Superior temporal gyrus (tissue), 1 donor: ENCODE data around the gene LCE1E.

Source experiments
- DNase-seq: peaks from one replicate; pipeline ENCODE4 v3.0.0-alpha.2; 2016; ENCODE audit errors: extremely low spot score

Gene LCE1E, protein sequence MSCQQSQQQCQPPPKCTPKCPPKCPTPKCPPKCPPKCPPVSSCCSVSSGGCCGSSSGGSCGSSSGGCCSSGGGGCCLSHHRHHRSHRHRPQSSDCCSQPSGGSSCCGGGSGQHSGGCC

DNA sequence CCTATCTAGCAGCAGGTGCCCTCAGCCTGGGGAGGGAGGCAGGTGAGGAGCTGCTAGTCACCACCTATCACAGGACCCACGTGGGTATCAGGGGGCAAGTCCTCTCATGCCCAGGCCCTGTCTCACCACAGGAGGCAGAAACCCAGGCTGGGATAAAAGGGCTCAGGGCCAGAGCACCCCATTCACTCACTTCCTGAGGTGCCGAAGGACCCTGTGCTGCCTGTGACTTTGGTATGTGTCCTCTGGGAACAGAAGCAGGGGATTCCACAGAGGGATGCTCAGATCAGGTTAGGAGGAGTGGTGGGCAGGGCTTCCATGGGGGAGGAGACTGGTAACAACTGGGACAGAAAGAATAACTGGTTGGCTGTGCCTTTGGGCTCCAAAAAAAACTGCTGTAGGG lies at the start of gene LCE1E:
Gene LCE1E (plus strand): TSS at position 181 of the 400 bp plus-strand sequence. CDS start 1,043 bp downstream, outside the sequence.
- DNase-seq, result no peak

DNA sequence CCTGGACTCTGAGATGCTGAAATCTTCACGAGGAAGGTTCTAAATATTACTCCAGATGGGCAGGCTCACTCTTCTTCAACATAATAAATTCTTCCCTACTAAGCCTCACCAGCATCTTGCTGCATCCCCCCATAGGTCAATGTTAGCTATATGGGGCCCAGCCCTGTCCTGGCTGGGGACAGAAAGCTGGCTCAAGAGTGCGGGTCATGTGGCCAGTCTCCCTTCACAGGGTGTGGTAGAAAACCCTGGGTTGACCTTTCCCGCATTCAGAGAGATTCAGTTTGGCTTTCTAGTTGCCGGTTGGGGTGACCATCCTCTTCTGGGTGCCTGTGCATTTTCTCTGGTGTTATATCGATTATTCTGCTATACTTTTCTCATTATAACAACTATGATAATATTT lies 48.1 kb upstream of the LCE1E start:
- no peak for DNase-seq

DNA sequence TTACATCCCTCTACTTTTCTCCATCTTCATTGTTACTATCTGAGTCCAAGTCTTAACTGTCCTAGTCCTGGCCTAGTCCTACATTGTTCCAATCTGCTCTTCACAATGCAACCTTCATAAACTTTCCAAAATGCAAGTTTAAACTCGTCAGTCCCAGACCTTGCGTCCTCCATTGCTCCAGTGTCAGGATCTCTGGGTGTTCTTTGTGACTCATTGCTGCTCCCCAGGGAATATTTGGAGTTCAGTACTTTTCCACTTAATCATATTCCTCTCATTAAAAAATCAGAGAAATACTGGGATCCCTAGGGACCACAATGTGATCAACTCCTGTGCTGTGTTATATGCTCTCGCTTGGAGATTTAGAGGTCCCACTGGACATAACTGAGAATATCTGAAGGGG lies 46.2 kb upstream of the LCE1E start:
- no peak for DNase-seq

DNA sequence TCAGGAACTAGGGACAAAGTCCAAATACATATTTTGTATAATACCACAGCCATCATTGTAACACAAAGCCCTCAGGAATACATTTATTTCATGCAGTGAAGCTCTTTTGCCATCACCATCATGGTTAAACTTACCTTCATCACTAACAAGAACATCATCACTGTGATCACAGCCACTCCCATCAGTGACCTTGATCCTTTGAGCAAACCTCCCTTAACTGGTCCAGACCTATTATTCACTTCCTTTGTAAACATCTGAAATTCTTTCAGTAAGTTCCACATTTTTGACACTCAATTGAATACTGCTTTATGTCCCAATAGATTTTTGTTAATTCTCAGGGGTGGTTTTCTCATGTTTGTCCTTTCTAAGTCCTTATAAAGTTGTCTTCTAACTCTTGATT lies 44.4 kb upstream of the LCE1E start:
- DNase-seq, result no peak

DNA sequence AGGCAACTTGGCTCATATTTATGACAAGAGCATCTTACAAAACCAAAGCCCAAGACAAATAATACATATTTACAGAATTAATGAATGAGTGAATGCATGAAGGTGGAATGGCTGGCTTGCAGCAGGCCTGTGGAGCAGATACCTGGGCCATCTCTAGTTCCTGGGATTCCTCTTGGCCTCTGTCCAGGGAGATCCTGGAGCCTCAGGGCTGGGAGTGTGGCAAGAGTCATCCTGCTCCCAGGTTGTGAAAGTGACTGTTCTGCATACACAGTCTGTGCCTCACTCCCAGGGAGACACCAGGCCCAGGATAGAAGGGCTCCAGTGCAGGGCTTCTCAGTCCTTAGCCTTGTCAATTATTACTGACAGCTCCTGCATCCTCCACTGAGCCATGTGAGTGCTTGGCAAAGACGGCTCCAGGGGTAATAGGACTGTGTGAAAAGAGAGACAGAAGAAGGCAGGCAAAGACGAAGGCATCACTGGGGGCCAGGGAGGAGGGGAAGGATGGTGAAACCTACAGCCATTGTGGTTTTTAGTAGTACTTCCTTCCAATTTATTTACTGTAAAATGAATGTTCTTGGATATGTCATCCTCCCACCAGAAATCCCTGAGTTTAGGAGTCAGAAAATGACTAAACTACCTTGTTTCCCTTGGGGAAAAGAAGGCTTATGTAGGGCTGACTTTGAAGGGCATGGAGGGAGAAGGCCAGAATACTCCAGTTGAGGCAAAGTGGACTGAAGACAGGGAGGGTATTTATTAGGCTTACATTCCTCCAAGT lies 42.5 kb upstream of the LCE1E start:
- no peak for DNase-seq

DNA sequence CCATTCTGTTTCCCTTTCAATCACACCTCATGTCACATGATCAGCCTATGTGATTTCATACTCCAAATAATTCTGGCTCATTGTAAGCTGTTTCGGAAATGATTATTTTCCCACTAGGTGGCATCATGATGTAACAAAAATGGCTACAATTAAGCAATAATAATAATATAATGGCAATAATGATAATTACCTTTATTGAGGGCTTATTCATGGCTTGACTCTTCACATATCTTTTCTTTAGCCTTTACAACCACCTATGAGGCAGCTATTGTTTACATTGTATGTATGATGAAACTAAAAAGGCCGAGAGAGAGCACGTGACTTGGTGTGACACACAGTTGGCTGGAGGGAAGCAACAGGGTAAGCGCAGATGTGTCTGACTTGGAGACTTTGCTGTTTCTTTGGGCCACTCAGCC lies 40.8 kb upstream of the LCE1E start:
- DNase-seq, result no peak

DNA sequence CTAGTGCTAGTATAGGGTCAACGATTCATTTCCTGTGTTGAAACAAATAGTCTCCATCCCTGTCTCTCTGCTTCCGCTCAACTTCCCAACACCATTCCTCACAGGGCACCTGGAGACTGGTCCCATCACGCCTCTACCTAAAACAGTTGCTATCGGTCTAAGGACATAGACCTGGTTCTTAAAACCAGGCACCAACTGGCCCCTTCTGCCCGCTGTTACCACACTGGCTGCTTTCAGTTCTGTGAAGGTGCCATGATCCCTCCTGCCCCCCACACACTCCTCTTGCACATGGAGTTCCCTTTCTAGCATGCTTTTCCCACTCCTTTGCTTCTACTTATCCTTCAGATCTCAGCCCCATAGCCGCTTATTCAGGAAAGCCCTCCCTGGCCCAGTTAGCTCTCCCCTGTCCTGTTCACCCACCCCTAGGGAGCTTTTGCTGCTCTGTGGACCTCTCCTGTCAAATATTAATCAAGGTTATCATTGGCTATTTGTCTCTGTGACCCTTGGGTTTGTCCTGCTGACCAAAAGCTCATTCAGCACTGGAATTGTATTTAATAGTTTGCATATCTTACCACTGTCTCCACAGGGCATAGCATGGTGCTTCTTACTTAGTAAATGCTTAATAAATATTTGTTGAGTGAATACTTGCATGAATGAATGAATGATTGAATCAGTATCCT lies 40.2 kb upstream of the LCE1E start:
- DNase-seq, result no peak

DNA sequence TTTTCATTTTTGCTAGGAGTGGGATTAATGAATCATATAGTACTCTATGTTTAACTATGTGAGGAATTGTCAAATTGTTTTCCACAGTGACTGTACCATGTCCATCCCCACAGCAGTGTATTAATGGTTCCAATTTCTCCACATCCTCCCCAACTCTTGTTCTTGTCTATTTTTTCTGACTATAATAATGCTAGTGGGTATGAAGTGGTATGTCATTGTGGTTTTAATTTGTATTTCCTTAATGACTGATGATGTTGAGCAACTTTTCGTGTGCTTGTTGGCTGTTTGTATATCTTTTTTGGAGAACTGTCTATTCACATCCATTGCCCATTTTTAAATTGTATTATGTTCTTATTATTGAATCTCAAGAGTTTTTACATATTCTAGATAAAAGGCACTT lies 38.2 kb upstream of the LCE1E start:
- no peak for DNase-seq

DNA sequence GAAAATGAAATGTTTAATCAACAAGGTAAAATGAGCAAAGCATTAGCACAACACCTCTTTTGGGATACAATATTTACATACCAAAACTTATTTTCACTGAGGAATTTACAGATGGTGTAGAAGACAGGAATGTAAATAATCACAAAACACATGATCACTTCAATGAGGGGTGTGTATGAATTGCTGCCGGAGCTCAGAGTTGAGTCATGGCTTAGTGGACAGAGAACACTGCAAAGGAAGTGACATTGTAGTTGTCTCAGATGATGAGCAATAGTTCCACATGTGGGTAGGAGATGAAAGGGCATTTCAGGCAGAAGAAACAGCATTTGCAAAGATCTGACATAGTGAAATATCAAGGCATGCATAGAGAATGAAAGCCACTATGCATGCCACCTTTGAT lies 33.8 kb upstream of the LCE1E start:
- DNase-seq, result no peak

DNA sequence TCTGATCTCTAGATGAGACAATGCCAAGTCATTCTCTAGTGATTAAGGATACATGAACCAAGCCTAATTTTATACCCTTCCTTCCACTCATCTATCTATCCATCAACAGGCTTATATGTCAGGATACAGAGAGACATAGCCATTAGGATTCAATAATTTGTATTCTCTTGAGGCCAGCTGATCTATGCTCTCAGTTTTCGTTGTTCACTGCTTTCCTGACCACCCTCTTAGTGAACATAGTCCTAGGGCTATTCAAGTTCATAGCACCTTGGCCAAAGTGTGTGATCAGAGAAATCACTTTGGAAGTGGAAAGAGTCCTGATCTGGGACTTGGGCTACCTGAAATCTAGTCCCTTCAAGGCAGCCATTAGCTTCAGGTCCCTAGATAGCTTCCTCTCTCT lies 32.5 kb upstream of the LCE1E start:
- DNase-seq, result no peak

DNA sequence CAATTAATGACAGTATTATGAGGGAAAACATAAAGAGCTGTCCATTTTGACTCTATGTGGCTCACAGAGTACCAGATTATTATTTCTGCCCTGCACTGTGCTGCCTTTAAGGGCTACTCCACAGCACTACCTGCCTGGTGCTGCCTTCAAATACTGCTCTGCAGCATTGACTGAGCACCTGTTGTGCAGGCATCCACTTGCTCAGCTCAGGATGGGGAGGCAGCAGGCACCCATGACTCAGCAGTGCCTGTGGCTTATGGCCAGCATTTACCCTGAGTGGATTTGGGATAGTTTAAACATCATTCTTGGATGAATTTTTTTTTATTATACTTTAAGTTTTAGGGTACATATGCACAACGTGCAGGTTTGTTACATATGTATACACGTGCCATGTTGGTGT lies 29.2 kb upstream of the LCE1E start:
- no peak for DNase-seq

DNA sequence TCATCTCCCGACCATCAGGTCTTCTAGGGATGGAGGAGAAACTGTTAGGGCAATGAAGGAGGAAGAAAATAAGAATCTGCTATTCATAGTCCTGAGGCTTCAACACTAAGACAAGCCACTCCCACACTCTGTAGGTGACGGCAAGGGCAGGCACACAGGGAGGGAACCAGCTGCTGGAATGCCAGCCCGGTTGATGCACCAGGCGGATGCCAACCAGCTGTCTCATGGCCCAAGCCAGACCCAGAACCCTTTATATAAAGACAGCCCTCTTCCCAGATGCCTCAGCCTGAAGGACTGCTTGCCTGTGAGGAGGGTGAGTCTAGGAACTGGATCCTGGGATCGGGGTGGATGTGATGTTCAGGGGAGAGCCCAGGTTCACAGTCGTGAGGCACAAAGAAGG lies 28.3 kb upstream of the LCE1E start, which contains the start of gene KPRP:
Gene KPRP (plus strand): TSS at position 279 of the 400 bp plus-strand sequence. CDS start 1,564 bp downstream, outside the sequence.
- no peak for DNase-seq

DNA sequence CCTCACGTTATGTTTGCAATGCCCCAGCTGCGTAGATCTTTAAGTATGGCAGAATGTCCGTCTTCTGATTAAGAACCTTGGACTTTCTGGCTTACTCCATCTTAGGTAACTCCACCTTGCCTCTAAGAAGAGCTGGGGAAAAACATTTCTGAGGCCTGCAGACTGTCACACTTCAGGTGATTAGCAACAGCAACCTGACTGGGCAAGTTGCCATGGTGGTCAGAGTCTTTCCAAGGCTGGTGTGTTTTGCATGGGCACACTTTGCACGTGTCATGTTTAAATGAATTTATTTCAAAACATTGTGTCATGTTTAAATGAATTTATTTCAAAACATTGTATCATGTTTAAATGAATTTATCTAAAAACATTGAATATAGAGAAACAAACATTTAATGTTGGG lies 27.4 kb upstream of the LCE1E start:
- DNase-seq, result no peak

DNA sequence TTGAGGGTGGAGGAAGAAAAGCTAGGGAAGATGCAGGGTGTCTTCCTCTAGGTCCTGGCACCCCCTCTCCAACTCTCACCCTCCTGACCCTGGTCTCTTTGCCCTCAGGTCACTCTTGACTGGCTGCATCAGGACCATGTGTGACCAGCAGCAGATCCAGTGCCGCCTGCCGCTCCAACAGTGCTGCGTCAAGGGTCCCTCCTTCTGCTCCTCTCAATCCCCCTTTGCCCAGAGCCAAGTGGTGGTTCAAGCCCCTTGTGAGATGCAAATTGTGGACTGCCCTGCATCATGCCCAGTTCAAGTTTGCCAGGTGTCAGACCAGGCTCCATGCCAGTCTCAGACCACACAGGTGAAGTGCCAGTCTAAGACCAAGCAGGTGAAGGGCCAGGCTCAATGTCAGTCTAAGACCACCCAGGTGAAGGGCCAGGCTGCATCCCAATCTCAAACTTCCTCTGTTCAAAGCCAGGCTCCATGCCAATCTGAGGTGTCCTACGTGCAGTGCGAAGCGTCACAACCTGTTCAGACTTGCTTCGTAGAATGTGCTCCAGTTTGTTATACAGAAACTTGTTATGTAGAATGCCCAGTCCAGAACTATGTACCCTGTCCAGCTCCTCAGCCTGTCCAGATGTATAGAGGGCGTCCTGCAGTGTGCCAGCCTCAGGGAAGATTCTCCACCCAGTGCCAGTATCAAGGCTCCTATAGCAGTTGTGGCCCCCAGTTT lies 26.4 kb upstream of the LCE1E start:
- DNase-seq, result no peak

DNA sequence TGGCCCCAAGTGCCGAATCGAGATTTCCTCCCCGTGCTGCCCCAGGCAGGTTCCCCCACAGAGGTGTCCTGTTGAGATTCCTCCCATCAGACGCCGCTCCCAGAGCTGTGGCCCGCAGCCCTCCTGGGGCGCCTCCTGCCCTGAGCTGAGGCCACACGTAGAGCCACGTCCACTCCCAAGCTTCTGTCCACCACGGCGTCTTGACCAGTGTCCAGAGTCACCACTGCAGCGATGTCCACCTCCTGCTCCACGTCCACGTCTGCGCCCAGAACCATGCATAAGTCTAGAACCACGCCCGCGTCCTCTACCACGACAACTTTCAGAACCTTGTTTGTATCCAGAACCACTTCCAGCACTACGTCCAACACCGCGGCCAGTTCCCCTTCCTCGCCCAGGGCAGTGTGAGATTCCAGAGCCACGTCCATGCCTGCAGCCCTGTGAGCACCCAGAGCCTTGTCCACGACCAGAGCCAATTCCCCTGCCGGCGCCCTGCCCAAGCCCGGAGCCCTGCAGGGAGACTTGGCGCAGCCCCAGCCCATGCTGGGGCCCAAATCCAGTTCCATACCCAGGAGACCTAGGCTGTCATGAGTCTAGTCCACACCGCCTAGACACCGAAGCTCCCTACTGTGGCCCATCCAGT lies 25.4 kb upstream of the LCE1E start:
- DNase-seq, result no peak

DNA sequence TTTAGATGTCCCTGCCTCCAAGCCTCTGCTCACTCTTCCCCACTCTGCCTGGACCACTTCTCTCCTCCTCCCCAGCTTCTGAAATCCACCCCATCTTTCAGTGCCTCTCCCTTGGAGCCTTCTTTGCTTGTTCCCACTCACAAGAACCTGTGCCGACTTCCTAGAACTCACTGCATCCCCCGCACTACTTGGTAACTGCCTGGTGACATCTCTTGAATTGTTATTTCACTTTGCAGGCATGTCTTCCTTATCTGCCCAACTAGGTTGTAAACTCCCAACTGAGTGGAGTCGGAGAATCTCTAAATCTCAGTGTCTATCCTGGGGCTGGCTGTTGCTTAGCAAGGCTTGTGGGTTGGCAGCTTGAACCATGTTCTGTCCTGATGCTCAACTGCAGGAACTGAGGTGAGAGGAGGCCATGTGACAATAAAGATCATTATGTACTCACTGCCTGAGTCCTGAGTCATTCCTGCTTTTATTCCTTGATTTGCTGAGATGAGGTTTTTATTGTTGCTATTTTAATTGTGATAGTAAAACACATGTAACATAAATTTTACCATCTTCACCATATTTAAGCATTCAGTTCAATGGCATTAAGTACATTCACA lies 24.3 kb upstream of the LCE1E start:
- peak; percentile 22 for DNase-seq

DNA sequence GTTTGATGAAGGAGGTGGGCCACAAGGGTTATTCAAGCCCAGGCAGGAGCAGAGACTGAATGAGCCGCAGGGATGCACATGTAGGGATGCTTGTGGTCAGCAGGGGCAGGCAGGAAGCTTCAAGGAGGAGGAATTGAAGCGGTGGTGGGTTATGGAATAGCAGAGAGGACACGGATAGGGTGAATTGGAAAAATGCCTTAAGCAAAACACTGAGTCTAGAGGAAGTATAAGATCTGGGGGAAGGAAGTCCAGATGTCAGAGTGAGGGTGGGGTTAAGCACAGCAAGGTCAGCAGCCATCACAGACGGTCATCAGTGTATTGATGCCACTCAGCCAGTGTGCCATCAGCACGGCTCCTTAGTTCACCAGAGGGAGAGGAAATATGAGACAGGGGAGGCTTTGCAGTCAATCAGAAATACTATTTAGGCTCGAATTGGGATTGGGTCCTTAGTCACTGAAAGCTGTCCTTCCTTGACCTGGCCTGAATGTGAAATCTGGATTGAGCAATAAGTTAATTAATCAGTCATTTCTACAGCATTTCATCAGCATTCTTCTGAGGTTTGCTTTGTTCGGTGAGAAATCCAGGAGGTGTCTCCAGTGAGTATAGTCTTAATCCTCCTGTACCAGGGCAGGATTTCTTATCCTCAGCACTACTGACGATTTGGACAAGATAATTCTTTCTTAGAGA lies 17.1 kb upstream of the LCE1E start:
- no peak for DNase-seq

DNA sequence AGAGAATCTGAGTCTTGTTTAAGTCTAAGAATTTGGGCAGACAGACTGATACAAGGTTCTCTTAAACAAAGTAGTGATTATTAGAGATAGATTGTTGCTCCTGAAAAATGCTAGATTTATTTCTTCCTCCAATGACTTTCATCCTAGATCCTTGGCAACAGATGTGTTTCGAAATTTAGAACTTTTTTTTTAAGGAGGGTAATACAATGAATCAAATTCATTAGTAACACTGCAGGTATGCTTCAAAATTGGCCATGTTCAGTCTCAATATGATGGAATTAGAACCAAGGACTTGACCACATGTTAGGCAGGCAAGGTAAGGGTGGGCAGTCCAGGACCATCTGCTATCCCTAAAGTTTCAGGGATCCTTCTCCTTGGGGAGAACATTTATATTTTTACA lies 15.6 kb upstream of the LCE1E start:
- no peak for DNase-seq

DNA sequence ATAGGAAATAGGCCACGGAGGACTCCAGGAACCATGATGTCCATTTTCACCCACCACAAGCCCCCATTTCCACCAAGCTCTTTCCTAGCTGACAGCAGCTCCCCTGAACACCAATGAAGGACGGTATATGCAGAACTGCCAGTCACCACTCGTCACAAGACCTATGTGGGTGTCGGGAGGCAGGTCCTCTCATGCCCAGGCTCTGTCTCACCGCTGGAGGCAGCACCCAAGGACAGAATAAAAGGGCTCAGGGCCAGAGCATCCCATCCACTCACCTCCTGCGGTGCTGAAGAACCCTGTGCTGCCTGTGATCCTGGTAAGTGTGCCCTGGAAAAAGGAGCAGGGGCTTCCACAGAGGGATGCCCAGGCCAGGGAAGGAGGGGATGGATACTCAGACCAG lies 11.2 kb upstream of the LCE1E start, which contains the start of gene LCE1F:
Gene LCE1F (plus strand): TSS at position 266 of the 400 bp plus-strand sequence. CDS start 1,232 bp downstream, outside the sequence.
- no peak for DNase-seq

DNA sequence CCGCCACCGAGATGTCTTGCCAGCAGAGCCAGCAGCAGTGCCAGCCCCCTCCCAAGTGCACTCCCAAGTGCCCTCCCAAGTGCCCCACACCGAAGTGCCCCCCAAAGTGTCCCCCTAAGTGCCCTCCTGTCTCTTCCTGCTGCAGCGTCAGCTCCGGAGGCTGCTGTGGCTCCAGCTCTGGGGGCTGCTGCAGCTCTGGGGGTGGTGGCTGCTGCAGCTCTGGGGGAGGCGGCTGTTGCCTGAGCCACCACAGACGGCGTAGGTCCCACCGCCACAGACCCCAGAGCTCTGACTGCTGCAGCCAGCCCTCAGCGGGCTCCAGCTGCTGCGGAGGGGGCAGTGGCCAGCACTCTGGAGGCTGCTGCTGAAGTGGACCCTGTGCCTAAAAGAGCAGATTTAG lies 9.7 kb upstream of the LCE1E start:
- DNase-seq, result no peak
